GM12875 (cell line): ENCODE data around the gene SLC39A3.

Source experiments
- H3K4me3 ChIP-seq: one replicate; pipeline ENCODE4 v1.5.1; 2011; ENCODE audit warnings: low read depth, low read length, control low read depth
- CTCF ChIP-seq: IDR thresholded peaks from 2 replicates; pipeline ENCODE4 v1.5.1; 2011; ENCODE audit warnings: low read depth, mild to moderate bottlenecking, control low read depth, inconsistent platforms, low read length, moderate library complexity, borderline replicate concordance; ENCODE audit not compliant: insufficient read depth

Gene SLC39A3

GRCh38 chr19:2726160-2726855 lies 13.5 kb downstream of the SLC39A3 start:
- H3K4me3 ChIP-seq, result no peak overlapping the region
- no peak for TF ChIP-seq CTCF

GRCh38 chr19:2724148-2724557 lies 15.7 kb downstream of the SLC39A3 start:
- no peak overlapping the region for H3K4me3 ChIP-seq
- peak; percentile 37 for TF ChIP-seq CTCF

- H3K4me3 ChIP-seq, result no peak overlapping the region
- TF ChIP-seq CTCF, result no peak
These were observed 16.1 kb downstream of the SLC39A3 start for GRCh38 chr19:2723747-2724146.

GRCh38 chr19:2723345-2723715 lies 16.5 kb downstream of the SLC39A3 start:
- H3K4me3 ChIP-seq, result no peak overlapping the region
- TF ChIP-seq CTCF, result no peak

GRCh38 chr19:2722541-2723344 lies 17.1 kb downstream of the SLC39A3 start:
- TF ChIP-seq CTCF, result no peak
- H3K4me3 ChIP-seq, result no peak overlapping the region

- peak overlapping the region; percentile 23 for H3K4me3 ChIP-seq
- TF ChIP-seq CTCF, result no peak
These were observed 18.0 kb downstream of the SLC39A3 start for GRCh38 chr19:2721570-2722540.
